Measurements from ENCODE around the gene ISG20L2.

The ISG20L2 gene

GRCh38 chr1:156740741-156741480, 12.3 kb upstream of the ISG20L2 start, which contains the start of gene MRPL24:
Gene MRPL24, minus strand, starts transcription at chr1:156741088. Its CDS starts 2,384 bp downstream, at chr1:156738704.
- peak; percentile 91 for DNase-seq (ENCODE audit: low read depth in 2 of 2)

GRCh38 chr1:156740237-156740740, 11.7 kb upstream of the ISG20L2 start:
- no peak for DNase-seq (ENCODE audit: low read depth in 2 of 2)

GRCh38 chr1:156738916-156739315, 10.3 kb upstream of the ISG20L2 start:
- no peak for DNase-seq (ENCODE audit: low read depth in 2 of 2)

GRCh38 chr1:156738407-156738806, 9.8 kb upstream of the ISG20L2 start:
- no peak for DNase-seq (ENCODE audit: low read depth in 2 of 2)

GRCh38 chr1:156733989-156734584, 5.5 kb upstream of the ISG20L2 start:
- DNase-seq (ENCODE audit: low read depth in 2 of 2) = no peak

- DNase-seq (ENCODE audit: low read depth in 2 of 2) = peak in 1 of 2 donors; percentile 49
These were observed 504 bp downstream of the ISG20L2 start, which contains the start of gene METTL25B for GRCh38 chr1:156727926-156728598. Gene METTL25B, plus strand, starts transcription at chr1:156728469. Its CDS starts 636 bp downstream, at chr1:156729105.

- DNase-seq (ENCODE audit: low read depth in 2 of 2) = no peak
These were observed 1.1 kb downstream of the ISG20L2 start for GRCh38 chr1:156727492-156727891.

GRCh38 chr1:156726549-156727226, 1.9 kb downstream of the ISG20L2 start:
- no peak for DNase-seq (ENCODE audit: low read depth in 2 of 2)

GRCh38 chr1:156725683-156726280, 2.8 kb downstream of the ISG20L2 start:
- peak; percentile 56 to 67 for DNase-seq (ENCODE audit: low read depth in 2 of 2)

- DNase-seq (ENCODE audit: low read depth in 2 of 2) = no peak
These were observed 7.0 kb downstream of the ISG20L2 start for GRCh38 chr1:156721535-156721934.

- DNase-seq (ENCODE audit: low read depth in 2 of 2) = no peak
These were observed 7.4 kb downstream of the ISG20L2 start for GRCh38 chr1:156721131-156721530.

- DNase-seq (ENCODE audit: low read depth in 2 of 2) = no peak
These were observed 11.2 kb downstream of the ISG20L2 start for GRCh38 chr1:156717351-156717750.

- no peak for DNase-seq (ENCODE audit: low read depth in 2 of 2)
These were observed 13.7 kb downstream of the ISG20L2 start for GRCh38 chr1:156714830-156715229.

- no peak for DNase-seq (ENCODE audit: low read depth in 2 of 2)
These were observed 15.9 kb downstream of the ISG20L2 start for GRCh38 chr1:156712626-156713025.

- DNase-seq (ENCODE audit: low read depth in 2 of 2) = no peak
These were observed 17.4 kb downstream of the ISG20L2 start for GRCh38 chr1:156711011-156711817.

- DNase-seq (ENCODE audit: low read depth in 2 of 2) = no peak
These were observed 18.6 kb downstream of the ISG20L2 start for GRCh38 chr1:156709757-156710489.

- DNase-seq (ENCODE audit: low read depth in 2 of 2) = no peak
These were observed 19.5 kb downstream of the ISG20L2 start for GRCh38 chr1:156709031-156709430.

- no peak for DNase-seq (ENCODE audit: low read depth in 2 of 2)
These were observed 20.3 kb downstream of the ISG20L2 start for GRCh38 chr1:156708218-156708661.

- no peak for DNase-seq (ENCODE audit: low read depth in 2 of 2)
These were observed 20.9 kb downstream of the ISG20L2 start for GRCh38 chr1:156707417-156708217.
